Mesenchymal stem cell (in vitro differentiated cells and primary cell): ENCODE results near the gene DPH7.
A peak's percentile ranks its signal among the peaks of the same experiment; 100 is the strongest.
"Not testable (repeated sequence)": the region's sequence is repeated elsewhere in the genome, so short reads cannot be mapped to it uniquely, and the experiment has no call there.

ENCODE experiments used
- DNase-seq: peaks from one replicate; pipeline ENCODE4 v3.0.0-alpha.2; 2013
- H2AFZ ChIP-seq: one replicate; pipeline ENCODE4 v1.6.1; 2013; ENCODE audit warnings: low read depth, mild to moderate bottlenecking, control low read depth, inconsistent platforms, low read length, moderate library complexity
- H2AK5ac ChIP-seq: 2 replicates; pipeline ENCODE4 v1.6.1; 2013; ENCODE audit warnings: low read length, moderate library complexity, mild to moderate bottlenecking, inconsistent platforms; ENCODE audit not compliant: severe bottlenecking
- H2BK120ac ChIP-seq: one replicate; pipeline ENCODE4 v1.6.1; 2013; ENCODE audit warnings: low read depth, mild to moderate bottlenecking, inconsistent platforms, low read length, moderate library complexity
- H2BK12ac ChIP-seq, 2 experiments: one replicate each; pipeline ENCODE4 v1.6.1; 2013; ENCODE audit warnings: inconsistent platforms in 2 of 2, low read length in 2 of 2, mild to moderate bottlenecking in 2 of 2, moderate library complexity in 2 of 2, control low read depth in 1 of 2
- H2BK15ac ChIP-seq: one replicate; pipeline ENCODE4 v1.6.1; 2013; ENCODE audit warnings: mild to moderate bottlenecking, low read depth, inconsistent platforms; ENCODE audit not compliant: poor library complexity, severe bottlenecking
- H2BK5ac ChIP-seq: 2 replicates; pipeline ENCODE4 v1.6.1; 2013; ENCODE audit warnings: low read depth, mild to moderate bottlenecking, low read length, control low read depth, inconsistent platforms; ENCODE audit not compliant: poor library complexity, severe bottlenecking
- H3K14ac ChIP-seq, 2 experiments: one replicate each; pipeline ENCODE4 v1.6.1; 2013; ENCODE audit warnings: inconsistent platforms in 2 of 2, low read length in 2 of 2, control low read depth in 1 of 2, mild to moderate bottlenecking in 1 of 2, moderate library complexity in 1 of 2
- H3K18ac ChIP-seq, 2 experiments: one replicate each; pipeline ENCODE4 v1.6.1; 2013; ENCODE audit warnings: inconsistent platforms in 2 of 2, low read length in 2 of 2, control low read depth in 1 of 2, low read depth in 1 of 2, mild to moderate bottlenecking in 1 of 2
- H3K23ac ChIP-seq, 2 experiments: one replicate each; pipeline ENCODE4 v1.6.1; 2013; ENCODE audit warnings: inconsistent platforms in 2 of 2, low read length in 2 of 2, mild to moderate bottlenecking in 2 of 2, moderate library complexity in 2 of 2, control low read depth in 1 of 2
- H3K27ac ChIP-seq: 2 replicates; pipeline ENCODE4 v1.5.1; 2013; ENCODE audit warnings: mild to moderate bottlenecking, moderate library complexity, low read length, control low read depth, inconsistent platforms; ENCODE audit not compliant: poor library complexity, severe bottlenecking
- H3K27me3 ChIP-seq, 2 experiments: 2 replicates each; pipeline versions ENCODE4 v1.6.1 to v1.7.0; 2013; ENCODE audit warnings: low read length in 2 of 2, mild to moderate bottlenecking in 2 of 2, moderate library complexity in 2 of 2, control low read depth in 1 of 2, inconsistent platforms in 1 of 2; ENCODE audit not compliant: control insufficient read depth in 1 of 2, insufficient read depth in 1 of 2
- H3K36me3 ChIP-seq, 2 experiments: 2 replicates each; pipeline versions ENCODE4 v1.6.1 to v1.7.0; 2013; ENCODE audit warnings: low read length in 2 of 2, control low read depth in 1 of 2, inconsistent platforms in 1 of 2, low read depth in 1 of 2, mild to moderate bottlenecking in 1 of 2; ENCODE audit not compliant: insufficient read depth in 2 of 2, control insufficient read depth in 1 of 2
- H3K4ac ChIP-seq, 2 experiments: one replicate each; pipeline ENCODE4 v1.6.1; 2013; ENCODE audit warnings: inconsistent platforms in 2 of 2, low read length in 2 of 2, mild to moderate bottlenecking in 2 of 2, moderate library complexity in 2 of 2, control low read depth in 1 of 2, low read depth in 1 of 2
- H3K4me1 ChIP-seq: 2 replicates; pipeline ENCODE4 v1.6.1; 2013; ENCODE audit warnings: low read depth, low read length, control low read depth; ENCODE audit not compliant: control insufficient read depth, insufficient read depth
- H3K4me2 ChIP-seq: 2 replicates; pipeline ENCODE4 v1.6.1; 2013; ENCODE audit warnings: low read length, mild to moderate bottlenecking, inconsistent platforms; ENCODE audit not compliant: poor library complexity, severe bottlenecking
- H3K4me3 ChIP-seq, 2 experiments: 2 replicates each; pipeline versions ENCODE4 v1.5.1 to v1.7.0; 2013; ENCODE audit warnings: low read length in 2 of 2, mild to moderate bottlenecking in 2 of 2, control low read depth in 1 of 2, low read depth in 1 of 2; ENCODE audit not compliant: insufficient read depth in 1 of 2
- H3K79me1 ChIP-seq: replicated peaks from 2 replicates; pipeline ENCODE4 v1.6.1; 2013; ENCODE audit warnings: mild to moderate bottlenecking, control low read depth, low read length, inconsistent platforms; ENCODE audit not compliant: poor library complexity, severe bottlenecking
- H3K9ac ChIP-seq: 2 replicates; pipeline ENCODE4 v1.7.0; 2013; ENCODE audit warnings: mild to moderate bottlenecking, low read length, moderate library complexity
- H3K9me3 ChIP-seq: 2 replicates; pipeline ENCODE4 v1.7.0; 2013; ENCODE audit warnings: mild to moderate bottlenecking, low read length; ENCODE audit not compliant: control insufficient read depth
- H4K8ac ChIP-seq: one replicate; pipeline ENCODE4 v1.6.1; 2013; ENCODE audit warnings: inconsistent platforms, mild to moderate bottlenecking, low read length, moderate library complexity
- H4K91ac ChIP-seq: one replicate; pipeline ENCODE4 v1.6.1; 2013; ENCODE audit warnings: mild to moderate bottlenecking, low read length, inconsistent platforms
- WGBS: methylation state at CpG from one replicate; pipeline ENCODE4 v1.1.7; 2013; ENCODE audit warnings: mixed read lengths; 5-methylcytosine and 5-hydroxymethylcytosine counted together

DPH7 gene

GRCh38 chr9:137552022-137552768 is 26.5 kb downstream of the DPH7 start:
- H3K9me3 ChIP-seq = no peaks in the 10 kb centered on the region
- peaks cover 31 to 42% of the 10 kb centered on the region in 2 experiments for H3K36me3 ChIP-seq
- no peaks in the 10 kb centered on the region for H3K27me3 ChIP-seq
- peak; percentile 5 for DNase-seq
- peak overlapping the region; percentile 76 for H2BK15ac ChIP-seq
- H3K4me1 ChIP-seq = peaks cover 15% of the 10 kb centered on the region
- peak overlapping the region; percentile 29 for H2AFZ ChIP-seq
- H3K9ac ChIP-seq = peak overlapping the region; percentile 93
- peak overlapping the region; percentile 79 for H4K8ac ChIP-seq
- H2BK120ac ChIP-seq = peak overlapping the region; percentile 96
- H4K91ac ChIP-seq = no peak overlapping the region
- H2BK12ac ChIP-seq = peak overlapping the region in 1 of 2 experiments; percentile 2
- WGBS = 14% methylated on average over 48 of the region's 58 CpGs
- peak overlapping the region in 1 of 2 experiments; percentile 69 for H3K14ac ChIP-seq
- H3K4me2 ChIP-seq = peak overlapping the region; percentile 80
- no peak overlapping the region for H2AK5ac ChIP-seq
- H3K18ac ChIP-seq = peak overlapping the region; percentile 60 to 79
- H2BK5ac ChIP-seq = no peak overlapping the region
- peak overlapping the region; percentile 37 for H3K27ac ChIP-seq
- H3K4ac ChIP-seq = peak overlapping the region in 1 of 2 experiments; percentile 90
- peak overlapping the region in 1 of 2 experiments; percentile 65 for H3K23ac ChIP-seq
- peak overlapping the region; percentile 87 to 96 for H3K4me3 ChIP-seq
- H3K79me1 ChIP-seq = peaks cover 20% of the 10 kb centered on the region

- H2BK12ac ChIP-seq = peak within 1 kb of the TSS in 1 of 2 experiments; percentile 67
- H3K27ac ChIP-seq = peak within 1 kb of the TSS; percentile 37
- peak within 1 kb of the TSS in 1 of 2 experiments; percentile 89 for H3K14ac ChIP-seq
- H3K4me2 ChIP-seq = peak within 1 kb of the TSS; percentile 95
- H2BK15ac ChIP-seq = peak within 1 kb of the TSS; percentile 76
- no peaks in the 10 kb centered on the region for H3K27me3 ChIP-seq
- peak within 1 kb of the TSS; percentile 46 for H2AFZ ChIP-seq
- peak within 1 kb of the TSS; percentile 67 to 90 for H3K4ac ChIP-seq
- WGBS = 0% methylated on average over 48 of the region's 106 CpGs
- H3K4me3 ChIP-seq = peak within 1 kb of the TSS; percentile 87 to 96
- H4K91ac ChIP-seq = peak within 1 kb of the TSS; percentile 92
- H3K23ac ChIP-seq = peak within 1 kb of the TSS in 1 of 2 experiments; percentile 65
- peak within 1 kb of the TSS; percentile 93 for H3K9ac ChIP-seq
- H3K36me3 ChIP-seq = peaks cover 24 to 43% of the 10 kb centered on the region in 2 experiments
- peaks cover 15% of the 10 kb centered on the region for H3K79me1 ChIP-seq
- peak; percentile 89 for DNase-seq
- peak within 1 kb of the TSS; percentile 84 for H3K18ac ChIP-seq
- H2BK5ac ChIP-seq = no peak within 1 kb of the TSS
- H4K8ac ChIP-seq = peak within 1 kb of the TSS; percentile 90
- peaks cover 15% of the 10 kb centered on the region for H3K4me1 ChIP-seq
- H2AK5ac ChIP-seq = no peak within 1 kb of the TSS
- no peaks in the 10 kb centered on the region for H3K9me3 ChIP-seq
- H2BK120ac ChIP-seq = peak within 1 kb of the TSS; percentile 96
Observed at GRCh38 chr9:137551264-137552021, 27.3 kb downstream of the DPH7 start, which contains the start of gene MRPL41. Gene MRPL41 (plus strand): TSS chr9:137551879. CDS start chr9:137552082, 203 bp downstream.

- 2% methylated on average over 11 of the region's 17 CpGs for WGBS
- H3K27ac ChIP-seq, H3K9me3 ChIP-seq, H3K23ac ChIP-seq, H2BK5ac ChIP-seq, DNase-seq, H3K27me3 ChIP-seq, H2AK5ac ChIP-seq, H2BK15ac ChIP-seq: not testable (repeated sequence)
- H3K4me3 ChIP-seq = peak overlapping the region; percentile 69 to 74
- H4K91ac ChIP-seq = peak overlapping the region; percentile 92
- peaks cover 15% of the 10 kb centered on the region for H3K4me1 ChIP-seq
- peak overlapping the region; percentile 92 for H2BK120ac ChIP-seq
- peak overlapping the region in 1 of 2 experiments; percentile 67 for H2BK12ac ChIP-seq
- H2AFZ ChIP-seq = peak overlapping the region; percentile 46
- H4K8ac ChIP-seq = peak overlapping the region; percentile 90
- peak overlapping the region; percentile 84 for H3K18ac ChIP-seq
- H3K79me1 ChIP-seq = peaks cover 12% of the 10 kb centered on the region
- H3K4ac ChIP-seq = peak overlapping the region in 1 of 2 experiments; percentile 89
- peak overlapping the region; percentile 78 for H3K9ac ChIP-seq
- H3K4me2 ChIP-seq = peak overlapping the region; percentile 95
- H3K14ac ChIP-seq = peak overlapping the region in 1 of 2 experiments; percentile 89
- H3K36me3 ChIP-seq = peaks cover 19 to 39% of the 10 kb centered on the region in 2 experiments
Observed at GRCh38 chr9:137550958-137551263, 27.8 kb downstream of the DPH7 start.

GRCh38 chr9:137550231-137550621 is 28.5 kb downstream of the DPH7 start, which contains the start of gene PNPLA7:
Gene PNPLA7 (minus strand): TSS chr9:137550402. CDS start chr9:137550197, 205 bp downstream.
- DNase-seq = peak; percentile 90
- 11% methylated on average over 13 of the region's 13 CpGs for WGBS
- peak within 1 kb of the TSS; percentile 92 for H2BK120ac ChIP-seq
- H3K4me2 ChIP-seq = peak within 1 kb of the TSS; percentile 95
- peak within 1 kb of the TSS; percentile 38 to 92 for H2BK12ac ChIP-seq
- H3K79me1 ChIP-seq = peaks cover 5% of the 10 kb centered on the region
- H2BK15ac ChIP-seq = peak within 1 kb of the TSS; percentile 63
- H3K14ac ChIP-seq = peak within 1 kb of the TSS in 1 of 2 experiments; percentile 89
- peak within 1 kb of the TSS; percentile 69 to 74 for H3K4me3 ChIP-seq
- no peak within 1 kb of the TSS for H3K27ac ChIP-seq
- no peaks in the 10 kb centered on the region for H3K9me3 ChIP-seq
- peak within 1 kb of the TSS; percentile 79 to 89 for H3K4ac ChIP-seq
- no peaks in the 10 kb centered on the region for H3K27me3 ChIP-seq
- H2AK5ac ChIP-seq = no peak within 1 kb of the TSS
- H3K18ac ChIP-seq = peak within 1 kb of the TSS; percentile 84
- peak within 1 kb of the TSS; percentile 46 for H2AFZ ChIP-seq
- H3K36me3 ChIP-seq = peaks cover 12 to 32% of the 10 kb centered on the region in 2 experiments
- H3K23ac ChIP-seq = no peak within 1 kb of the TSS
- H3K4me1 ChIP-seq = peaks cover 15% of the 10 kb centered on the region
- peak within 1 kb of the TSS; percentile 1 for H2BK5ac ChIP-seq
- H3K9ac ChIP-seq = peak within 1 kb of the TSS; percentile 78
- peak within 1 kb of the TSS; percentile 92 for H4K91ac ChIP-seq
- H4K8ac ChIP-seq = peak within 1 kb of the TSS; percentile 90
